ENCODE data around the gene OTC. TPM values are rescaled to one million over a fixed set of nuclear protein-coding genes. Genes with fewer than 3 reads are reported as not detected.

Gene OTC
- total RNA-seq: under 1 TPM; 0.32 to 0.58 TPM
- long read RNA-seq: 0 reads

- no peak for DNase-seq
- intact Hi-C loops (cut with DNase I): no loop called here
- no peak for ATAC-seq
Observed at GRCh38 chrX:38352362-38352761, at the start of gene OTC. TSS of gene OTC (plus strand) at chrX:38352604. CDS start at chrX:38352697, 93 bp downstream.

DNA sequence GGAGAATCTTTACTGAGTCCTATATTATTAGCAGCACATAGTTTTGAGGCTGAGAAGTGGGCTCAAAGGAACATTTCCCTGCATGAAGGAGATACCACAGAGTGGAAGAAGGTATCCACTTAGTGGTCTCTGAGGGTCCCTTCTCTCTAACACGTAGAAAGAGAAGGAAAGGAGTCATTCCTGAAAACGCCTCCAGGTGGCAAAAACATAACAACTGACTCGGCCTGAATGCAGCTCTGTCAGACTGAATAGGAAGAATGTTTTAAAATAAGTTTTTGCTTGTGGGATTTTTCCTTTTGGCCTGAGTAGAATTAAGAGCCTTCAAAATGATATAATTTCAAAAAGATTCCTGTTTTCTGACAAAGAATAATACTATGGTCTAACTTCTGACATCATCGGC lies 48.4 kb upstream of the OTC start:
- ATAC-seq (no peak), DNase-seq (no peak)
- intact Hi-C loops (cut with DNase I): no loop called here

DNA sequence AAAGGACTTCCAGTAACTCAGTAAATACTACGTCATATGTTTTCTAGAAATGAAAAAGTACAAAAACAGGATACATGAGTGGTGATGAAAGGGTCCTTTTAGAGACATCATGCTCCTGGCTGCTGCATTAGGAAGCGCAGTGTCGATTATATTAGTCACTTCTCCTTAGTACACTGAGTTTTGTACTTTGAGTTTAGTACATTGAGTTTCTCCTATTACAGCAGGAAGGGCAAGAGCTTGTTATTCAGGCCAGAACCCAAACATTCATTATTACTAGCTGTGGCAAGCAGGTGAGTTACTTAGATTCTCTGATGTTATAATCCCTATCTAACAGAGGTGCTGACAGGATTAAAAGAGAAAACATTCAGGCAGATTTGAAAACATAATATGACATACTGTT lies 46.4 kb upstream of the OTC start:
- ATAC-seq (peak in 1 of 2 donors; percentile 35), DNase-seq (no peak)
- intact Hi-C loops (cut with DNase I): no loop called here

DNA sequence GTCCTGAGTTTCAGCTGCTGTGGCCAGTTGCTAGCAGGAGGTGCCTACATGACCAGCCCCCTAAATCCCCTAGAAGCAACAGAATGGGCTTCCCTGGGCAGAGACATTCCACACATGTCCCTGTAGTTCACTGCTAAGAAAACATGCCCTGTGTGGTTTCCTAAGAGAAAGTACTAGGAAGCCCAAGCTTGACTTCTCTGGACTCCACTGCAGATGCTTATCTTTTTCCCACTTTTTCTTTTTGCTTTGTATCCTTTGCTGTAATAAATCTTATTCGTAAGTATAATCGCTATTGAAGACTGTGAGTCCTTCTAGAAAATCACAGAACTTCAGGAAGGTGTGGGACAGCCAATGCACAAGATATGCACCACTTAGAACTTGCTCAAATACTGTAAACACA lies 40.7 kb upstream of the OTC start:
- no peak for ATAC-seq
- intact Hi-C loops (cut with DNase I): no loop called here
- DNase-seq: no peak

DNA sequence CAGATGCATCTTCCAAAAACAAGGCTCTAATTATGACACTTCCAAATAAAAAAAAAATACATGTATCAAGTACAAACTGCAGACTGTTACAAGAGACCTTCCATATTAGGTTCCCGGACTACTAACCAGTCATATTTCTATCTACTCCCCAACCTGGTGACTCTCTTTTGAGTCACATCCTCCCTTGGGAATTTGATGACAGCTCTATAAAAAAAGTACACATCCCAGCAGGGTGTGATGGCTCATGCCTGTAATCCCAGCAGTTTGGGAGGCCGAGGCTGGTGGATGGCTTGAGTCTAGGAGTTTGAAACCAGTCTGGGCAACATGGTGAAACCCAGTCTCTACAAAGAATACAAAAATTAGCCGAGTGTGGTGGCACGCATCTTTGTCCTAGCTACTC lies 40.0 kb upstream of the OTC start:
- intact Hi-C loops (cut with DNase I): no loop called here
- DNase-seq: no peak
- no peak for ATAC-seq

GRCh38 chrX:38313190-38313589 lies 39.2 kb upstream of the OTC start:
- intact Hi-C loops (cut with DNase I): no loop called here
- ATAC-seq: no peak
- no peak for DNase-seq

DNA sequence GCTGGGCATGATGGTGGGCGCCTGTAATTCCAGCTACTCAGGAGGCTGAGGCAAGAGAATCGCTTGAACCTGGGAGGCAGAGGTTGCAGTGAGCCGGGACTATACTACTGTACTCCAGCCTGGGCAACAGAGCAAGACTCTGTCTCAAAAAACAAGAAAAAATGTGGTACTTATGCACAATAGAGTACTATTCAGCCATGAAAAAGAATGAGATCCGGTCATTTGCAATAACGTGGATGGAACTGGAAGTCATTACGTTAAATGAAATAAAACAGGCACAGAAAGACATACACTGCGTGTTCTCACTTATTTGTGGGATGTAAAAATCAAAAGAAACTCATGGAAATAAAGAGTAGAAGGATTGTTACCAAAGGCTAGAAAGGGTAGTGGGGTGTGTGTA lies 37.2 kb upstream of the OTC start:
- intact Hi-C loops (cut with DNase I): no loop called here
- DNase-seq (no peak), ATAC-seq (no peak)

DNA sequence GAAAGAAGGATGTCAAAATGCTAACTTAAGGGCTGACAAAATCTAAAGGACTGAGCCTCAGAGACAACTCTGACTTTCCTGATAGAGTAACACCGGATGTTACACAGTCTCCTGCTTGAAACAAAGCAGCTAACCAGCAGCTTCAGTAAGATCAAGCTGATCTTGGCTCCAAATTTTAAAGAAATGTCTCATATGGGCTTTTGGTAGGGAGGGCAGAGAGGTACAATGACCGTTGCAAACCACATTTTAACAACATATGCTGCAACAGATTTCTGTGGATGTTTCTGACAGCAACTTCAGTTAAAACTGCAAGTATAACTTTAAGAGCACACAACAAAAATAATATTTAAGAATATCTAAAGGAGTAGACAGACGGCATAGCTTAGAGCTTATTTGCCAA lies 34.2 kb upstream of the OTC start:
- DNase-seq (no peak), ATAC-seq (no peak)
- intact Hi-C loops (cut with DNase I): no loop called here

DNA sequence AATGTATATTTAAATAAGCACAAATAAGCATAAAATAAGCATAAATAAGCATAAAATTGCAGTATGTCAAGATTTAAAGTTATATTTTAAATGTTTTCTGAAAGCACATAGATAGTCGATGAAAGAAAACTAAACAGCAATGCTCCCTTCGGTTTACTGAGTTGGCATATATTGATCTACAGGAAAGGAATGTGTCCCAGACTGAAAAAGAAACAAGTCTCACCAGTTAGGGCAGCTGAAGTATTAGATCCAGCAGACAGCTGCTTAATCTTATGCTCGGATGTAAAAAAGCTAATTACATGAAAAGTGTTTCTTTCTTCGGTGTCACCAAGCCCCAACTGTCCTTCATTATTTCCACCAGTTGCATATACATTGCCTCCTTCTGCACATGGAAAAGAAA lies 33.8 kb upstream of the OTC start:
- DNase-seq (no peak), ATAC-seq (no peak)
- intact Hi-C loops (cut with DNase I): no loop called here

DNA sequence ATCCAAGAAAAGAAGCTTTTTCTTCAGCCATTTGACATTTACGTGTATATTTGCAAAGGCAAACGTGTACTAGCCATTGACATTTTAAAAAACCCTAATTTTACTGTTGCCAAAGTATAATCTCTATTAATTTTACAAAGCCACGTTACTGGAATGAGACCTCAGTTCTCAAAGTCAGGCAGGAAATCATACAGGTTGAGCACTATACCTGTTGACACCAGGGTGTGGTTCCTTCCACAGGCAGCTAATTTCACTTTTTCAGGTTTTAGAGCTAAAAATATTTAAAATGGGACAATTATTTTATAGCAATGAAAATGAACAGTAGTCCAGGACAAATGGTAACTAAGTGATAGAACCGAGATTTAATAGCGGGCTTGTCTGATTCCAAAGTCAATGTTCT lies 31.6 kb upstream of the OTC start:
- DNase-seq (no peak), ATAC-seq (no peak)
- intact Hi-C loops (cut with DNase I): no loop called here

- intact Hi-C loops (cut with DNase I): no loop called here
- DNase-seq (no peak), ATAC-seq (no peak)
Observed at GRCh38 chrX:38326086-38326485, 26.3 kb upstream of the OTC start.

GRCh38 chrX:38327007-38327774 lies 25.2 kb upstream of the OTC start, which contains the start of gene RPGR:
TSS of gene RPGR (minus strand) at chrX:38327509. CDS start at chrX:38327367, 142 bp downstream.
- peak; percentile 94 for DNase-seq
- intact Hi-C loops (cut with DNase I): no loop called here

DNA sequence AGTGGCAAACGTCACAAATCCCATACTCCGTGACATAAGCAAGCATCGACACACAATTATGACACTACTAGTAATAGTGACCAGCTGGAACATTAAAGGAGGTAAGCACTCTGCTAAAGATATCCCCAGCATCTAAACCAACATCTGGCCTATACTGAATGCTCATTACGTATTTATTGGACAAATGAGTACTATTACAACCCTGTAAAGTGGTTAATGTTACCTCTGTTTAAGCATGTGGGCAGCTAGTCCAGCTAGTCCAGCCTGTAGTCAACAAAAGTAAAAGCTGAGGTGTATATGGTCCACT lies 24.7 kb upstream of the OTC start:
- no peak for ATAC-seq
- intact Hi-C loops (cut with DNase I): no loop called here
- no peak for DNase-seq

More at GRCh38 chrX:38327007-38327774, 25.2 kb upstream of the OTC start, which contains the start of gene RPGR:
- ATAC-seq: peak; percentile 98 to 99

DNA sequence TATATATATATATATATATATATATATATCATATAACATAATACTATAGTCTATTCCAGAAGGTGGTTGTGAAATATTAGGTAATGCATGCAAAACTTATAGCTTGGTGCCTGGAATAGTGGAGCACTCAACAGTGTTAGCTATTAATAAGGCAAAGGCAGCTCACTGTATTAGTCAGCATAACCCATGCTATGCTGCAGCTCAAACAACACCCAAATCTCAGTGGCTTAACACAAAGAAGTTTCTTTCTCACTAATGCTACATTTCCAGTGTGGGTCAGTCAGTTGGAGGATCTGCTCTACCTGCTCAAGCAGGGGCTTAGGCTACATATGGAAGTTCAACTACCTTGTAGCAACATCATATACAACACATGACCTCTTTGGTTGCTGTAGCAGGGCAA lies 19.9 kb upstream of the OTC start:
- intact Hi-C loops (cut with DNase I): no loop called here
- ATAC-seq (no peak), DNase-seq (no peak)

DNA sequence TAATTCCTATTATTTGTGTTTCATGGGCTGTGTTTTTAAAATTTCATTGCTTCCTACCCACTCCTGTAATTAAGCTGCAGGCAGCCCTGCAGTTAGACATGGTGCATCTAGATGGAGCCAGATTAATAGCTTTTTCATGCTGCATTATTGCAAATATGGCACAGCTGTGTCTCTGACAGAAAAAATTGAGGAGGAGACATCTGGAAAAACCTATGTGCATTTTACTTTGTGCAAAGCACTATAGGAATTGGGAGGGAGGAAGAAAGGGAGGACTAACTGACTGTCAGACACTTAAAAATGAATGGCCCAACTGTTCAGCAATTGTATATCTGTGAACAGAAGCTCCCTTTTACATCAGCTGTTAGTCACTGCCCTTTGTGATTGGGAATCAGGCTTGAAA lies 17.0 kb upstream of the OTC start:
- intact Hi-C loops (cut with DNase I): no loop called here
- ATAC-seq: no peak

GRCh38 chrX:38336538-38337240 lies 15.7 kb upstream of the OTC start:
- intact Hi-C loops (cut with DNase I): no loop called here
- DNase-seq (no peak), ATAC-seq (no peak)

More for the DNA sequence above, 17.0 kb upstream of the OTC start:
- DNase-seq: no peak

DNA sequence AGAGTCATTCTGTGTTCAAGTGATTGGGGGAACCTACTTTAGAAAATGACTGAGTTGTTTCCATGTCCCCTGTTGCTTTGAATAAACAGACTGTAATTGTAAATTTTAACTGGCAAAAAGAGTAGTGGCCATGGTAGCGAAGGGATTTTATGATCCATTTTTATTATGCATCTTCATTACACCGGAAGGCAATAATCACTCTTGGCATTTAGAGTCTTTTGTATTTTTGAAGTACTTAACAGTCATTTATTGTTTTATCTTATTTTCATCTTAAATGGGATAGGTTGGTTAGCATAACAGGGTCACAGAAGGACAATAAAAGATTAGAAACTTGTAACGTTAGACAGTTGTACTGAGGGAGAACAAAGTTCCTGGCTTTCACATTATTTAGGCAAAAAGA lies 11.0 kb upstream of the OTC start:
- intact Hi-C loops (cut with DNase I): no loop called here
- no peak for ATAC-seq
- no peak for DNase-seq

DNA sequence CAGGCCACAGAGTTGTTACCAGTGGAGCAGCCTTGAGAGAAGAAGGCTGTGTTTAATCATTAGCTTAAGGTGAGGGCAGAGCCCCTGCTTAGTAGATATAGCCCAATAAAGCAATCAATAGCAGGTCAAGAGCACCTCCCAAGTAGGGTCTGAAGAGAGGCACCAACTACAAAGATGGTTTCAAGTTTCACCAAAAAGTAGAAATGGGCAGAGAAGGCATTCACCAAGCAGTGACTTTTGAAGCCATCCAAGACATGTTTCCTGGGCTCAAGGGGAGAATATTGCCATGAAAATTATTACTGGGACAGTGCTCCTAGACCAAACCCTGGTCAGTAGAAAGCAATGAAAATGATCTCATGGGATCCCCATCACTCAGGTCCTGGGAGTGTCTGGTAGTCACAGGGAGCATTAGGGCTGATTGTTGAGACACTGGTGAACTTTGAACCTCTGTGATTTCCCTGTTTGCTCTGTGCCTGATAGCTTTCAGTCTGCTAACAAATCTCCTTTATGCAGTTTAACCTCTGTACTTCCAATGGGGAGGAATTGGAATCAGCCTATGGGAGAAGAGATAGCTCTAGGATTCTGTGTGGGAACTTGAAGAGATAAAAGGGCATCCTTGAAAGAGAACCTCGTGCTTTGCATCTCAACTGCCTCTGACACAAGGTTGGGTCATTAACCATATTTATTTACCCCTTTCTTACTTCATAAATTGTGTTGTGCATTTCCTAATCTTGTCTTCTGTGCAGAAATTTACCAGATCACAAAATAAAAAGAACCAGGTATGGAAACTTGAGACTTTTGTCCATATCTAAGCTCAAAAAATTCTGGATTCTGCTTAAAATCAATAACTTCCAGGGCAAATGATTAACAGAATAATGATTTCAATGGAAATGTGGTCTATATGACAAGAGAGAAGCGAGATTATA lies 9.3 kb upstream of the OTC start:
- ATAC-seq (no peak), DNase-seq (no peak)
- intact Hi-C loops (cut with DNase I): no loop called here

DNA sequence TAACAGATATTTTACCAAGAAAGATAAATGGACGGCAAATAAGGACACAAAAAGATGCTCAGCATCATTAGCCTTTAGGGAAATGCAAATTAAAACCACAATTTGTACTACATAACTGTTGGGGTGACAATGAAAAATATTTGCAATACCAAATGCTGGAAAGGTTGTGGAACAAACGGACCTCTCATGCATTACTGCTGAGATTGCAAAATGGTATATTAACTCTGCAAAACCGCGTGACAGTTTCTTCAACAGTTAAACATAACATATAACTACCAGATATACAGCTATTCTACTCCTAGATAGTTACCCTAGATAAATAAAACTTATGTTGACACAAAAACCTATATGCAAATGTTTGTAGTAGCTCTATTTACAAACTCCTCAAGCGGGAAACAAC lies 6.3 kb upstream of the OTC start:
- ATAC-seq (no peak), DNase-seq (no peak)
- intact Hi-C loops (cut with DNase I): no loop called here

DNA sequence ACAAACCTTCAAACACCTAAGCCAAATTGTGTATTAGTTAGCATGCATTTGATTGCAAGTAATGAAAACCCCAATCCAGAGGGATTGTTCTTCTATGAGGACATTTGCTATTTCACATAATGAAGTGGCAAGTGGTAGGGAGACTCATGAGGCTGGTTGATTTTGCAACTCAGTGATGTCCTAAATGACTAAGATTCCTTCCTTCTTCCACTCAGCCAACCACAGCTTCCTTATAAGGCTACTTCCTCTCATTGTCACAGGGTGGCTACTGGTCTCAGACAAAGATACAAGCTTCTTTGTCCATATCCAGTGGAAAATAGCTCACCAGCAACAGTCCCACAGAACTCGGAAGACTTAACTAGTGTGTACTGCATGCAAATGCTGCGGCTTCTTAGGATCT lies 5.3 kb upstream of the OTC start:
- DNase-seq (no peak), ATAC-seq (peak; percentile 44 to 66)
- intact Hi-C loops (cut with DNase I): no loop called here

All from left cardiac atrium (tissue), 4 donors.